Activated T-cell treated with anti-CD3 and anti-CD28 coated beads, Interleukin-2, amount 50 U/mL, for 72 hours (primary cell): ENCODE data around the gene TENT4B. TPM values are rescaled to one million over a fixed set of nuclear protein-coding genes. Genes with fewer than 3 reads are reported as not detected.
A peak's percentile ranks its signal among the peaks of the same experiment; 100 is the strongest.
"Not testable (repeated sequence)": the region's sequence is repeated elsewhere in the genome, so short reads cannot be mapped to it uniquely, and the experiment has no call there.

Experiments
- ATAC-seq, 2 donors: fragments of 150-1000 bp; cut with Tn5 transposase; replicated peaks in 1 of 2; 2 replicates each; pipeline ENCODE4 v1.10.0; 2021; ENCODE audit warnings: moderate library complexity in 2 of 2, mild to moderate bottlenecking in 1 of 2
- DNase-seq, 2 donors: peaks; one replicate each; pipeline ENCODE4 v3.0.0; 2021 to 2022; ENCODE audit warnings: mixed read lengths in 1 of 2
- H3K27ac Mint-ChIP-seq: one replicate; pipeline ENCODE4 v1.8.0; 2022; ENCODE audit warnings: mild to moderate bottlenecking, moderate library complexity, mixed read lengths
- H3K27me3 Mint-ChIP-seq: one replicate; pipeline ENCODE4 v1.8.0; 2022; ENCODE audit warnings: low read depth, mixed read lengths
- H3K36me3 Mint-ChIP-seq, 2 donors: one replicate each; pipeline ENCODE4 v1.8.0; 2022; ENCODE audit warnings: mixed read lengths in 2 of 2, mild to moderate bottlenecking in 1 of 2; ENCODE audit not compliant: insufficient read depth in 2 of 2
- H3K4me1 Mint-ChIP-seq: one replicate; pipeline ENCODE4 v1.8.0; 2022; ENCODE audit warnings: low read depth, mixed read lengths
- H3K4me3 Mint-ChIP-seq, 2 donors: one replicate each; pipeline ENCODE4 v1.8.0; 2022; ENCODE audit warnings: mild to moderate bottlenecking in 2 of 2, mixed read lengths in 2 of 2, moderate library complexity in 2 of 2
- H3K9me3 Mint-ChIP-seq, 2 donors: one replicate each; pipeline ENCODE4 v1.8.0; 2022; ENCODE audit warnings: mixed read lengths in 2 of 2
- total RNA-seq, 2 donors: library from RNA; stranded (reverse); gene quantifications; one replicate each; pipeline ENCODE4 v1.2.3, GENCODE V29; 2022

TENT4B gene
- total RNA-seq, 2 donors from 2014 or later: 27.5 to 29.0 TPM

DNA sequence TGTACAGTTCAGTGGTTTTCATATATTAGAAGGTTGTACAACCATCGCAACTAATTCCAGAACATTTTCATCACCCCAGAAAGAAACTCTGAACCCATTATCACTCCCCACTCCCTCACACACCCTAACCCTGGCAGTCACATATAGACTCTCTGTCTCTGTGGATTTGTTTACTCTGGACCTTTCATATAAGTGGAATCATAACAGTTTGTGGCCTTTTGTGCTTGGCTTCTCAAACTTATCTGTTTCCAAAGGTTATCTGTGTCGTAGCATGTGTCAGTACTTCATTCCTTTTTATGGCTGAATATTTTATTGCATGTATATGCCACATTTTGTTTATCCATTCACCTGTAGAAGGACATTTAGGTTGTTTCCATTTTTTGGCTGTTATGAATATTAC, 12.4 kb downstream of the TENT4B start:
- Mint-ChIP-seq H3K4me1 (peaks cover 82% of the 10 kb centered on the region), H3K9me3 (no peaks in the 10 kb centered on the region), H3K27ac (no peak overlapping the region), H3K4me3 (no peak overlapping the region), H3K36me3 (peaks cover 1 to 4% of the 10 kb centered on the region in 2 donors), H3K27me3 (no peaks in the 10 kb centered on the region)
- DNase-seq: no peak
- ATAC-seq: no peak

DNA sequence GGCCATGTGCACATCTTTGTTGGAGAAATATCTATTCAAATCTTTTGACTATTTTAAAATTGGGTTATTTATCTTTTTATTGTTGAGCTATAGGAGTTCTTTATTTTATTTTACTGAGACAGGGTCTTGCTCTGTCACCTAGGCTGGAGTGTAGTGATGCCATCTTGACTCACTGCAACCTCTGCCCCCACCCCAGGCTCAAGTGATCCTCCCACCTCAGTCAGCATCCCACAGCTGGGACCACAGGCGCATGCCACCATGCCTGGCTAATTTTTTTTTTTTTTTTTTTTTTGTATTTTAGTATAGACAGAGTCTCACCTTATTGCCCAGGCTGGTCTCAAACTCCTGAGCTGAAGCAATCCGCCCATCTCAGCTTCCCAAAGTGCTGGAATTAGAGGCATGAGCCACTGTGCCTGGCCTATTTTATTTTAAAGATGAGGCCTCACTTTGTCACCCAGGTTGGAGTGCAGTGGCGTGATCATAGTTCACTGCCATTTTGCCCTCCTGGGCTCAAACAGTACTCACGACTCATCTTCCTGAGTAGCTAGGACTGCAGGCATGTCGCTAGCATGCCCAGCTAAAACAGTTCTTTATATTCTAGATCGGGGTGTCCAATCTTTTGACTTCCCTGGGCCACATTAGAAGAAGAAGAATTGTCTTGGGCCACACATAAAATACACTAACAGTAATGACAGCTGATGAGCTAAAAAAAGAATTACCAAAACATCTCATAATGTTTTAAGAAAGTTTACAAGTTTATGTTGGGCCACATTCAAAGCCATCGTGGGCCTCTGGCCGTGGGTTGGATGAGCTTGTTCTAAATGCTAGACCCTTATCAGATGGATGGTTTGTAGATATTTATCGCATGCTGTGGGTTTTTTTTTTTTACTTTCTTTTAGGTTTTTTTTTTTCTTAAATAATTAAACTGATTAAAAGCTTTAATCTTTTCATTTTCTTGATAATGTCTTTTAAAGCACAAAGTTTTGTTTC, 13.7 kb downstream of the TENT4B start:
- peaks cover 1 to 4% of the 10 kb centered on the region in 2 donors for H3K36me3 Mint-ChIP-seq
- no peaks in the 10 kb centered on the region for H3K9me3 Mint-ChIP-seq
- H3K27me3 Mint-ChIP-seq: no peaks in the 10 kb centered on the region
- peaks cover 81% of the 10 kb centered on the region for H3K4me1 Mint-ChIP-seq
- peak; percentile 91 to 96 for ATAC-seq
- DNase-seq: peak; percentile 34 to 69
- H3K4me3 Mint-ChIP-seq: peak overlapping the region; percentile 74 to 77
- peak overlapping the region; percentile 97 for H3K27ac Mint-ChIP-seq

DNA sequence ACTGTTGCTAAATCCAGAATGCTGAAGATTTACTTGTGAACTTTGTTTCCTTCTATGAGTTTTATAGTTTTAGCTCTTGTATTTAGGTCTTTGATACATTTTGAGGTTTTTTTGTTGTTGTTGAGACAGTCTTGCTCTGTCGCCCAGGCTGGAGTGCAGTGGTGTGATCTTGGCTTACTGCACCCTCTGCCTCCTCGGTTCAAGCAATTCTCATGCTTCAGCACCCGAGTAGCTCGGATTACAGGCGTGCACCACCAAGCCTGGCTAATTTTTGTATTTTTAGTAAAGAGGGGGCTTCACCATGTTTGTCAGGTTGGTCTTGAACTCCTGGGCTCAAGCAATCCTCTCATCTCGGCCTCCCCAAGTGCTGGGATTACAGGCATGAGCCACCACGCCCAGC, 14.4 kb downstream of the TENT4B start:
- H3K27me3 Mint-ChIP-seq: no peaks in the 10 kb centered on the region
- H3K27ac Mint-ChIP-seq: peak overlapping the region; percentile 82
- no peaks in the 10 kb centered on the region for H3K9me3 Mint-ChIP-seq
- peaks cover 81% of the 10 kb centered on the region for H3K4me1 Mint-ChIP-seq
- H3K4me3 Mint-ChIP-seq: peak overlapping the region; percentile 63 to 71
- ATAC-seq (no peak), DNase-seq (no peak)
- H3K36me3 Mint-ChIP-seq: peaks cover 1 to 4% of the 10 kb centered on the region in 2 donors

DNA sequence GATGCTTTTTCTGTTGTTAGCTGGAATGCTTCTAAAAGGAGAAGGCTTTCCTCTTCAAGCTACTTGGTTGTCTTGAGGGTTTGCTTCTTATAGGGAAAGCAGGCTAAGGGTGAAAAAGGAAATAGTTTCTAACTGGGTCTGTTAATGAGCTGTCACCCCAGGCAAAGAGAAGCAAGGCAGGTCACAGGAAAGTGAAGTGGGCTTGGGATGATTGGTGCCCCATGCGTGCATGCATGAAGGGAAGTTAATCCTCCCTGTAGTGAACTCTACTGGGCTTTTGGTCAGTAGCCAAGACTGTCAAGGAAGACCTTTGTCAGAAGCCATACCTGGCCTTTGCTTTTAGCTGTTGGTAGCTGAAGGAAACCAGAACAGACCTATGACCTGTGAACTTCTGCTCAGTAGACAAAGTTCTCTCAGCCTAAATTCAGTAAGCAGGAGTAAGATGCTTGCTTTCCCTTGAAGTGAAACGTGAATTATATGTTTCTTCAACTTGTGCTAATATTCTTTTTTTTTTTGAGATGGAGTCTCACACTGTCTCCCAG, 16.5 kb downstream of the TENT4B start:
- Mint-ChIP-seq H3K27me3 (no peaks in the 10 kb centered on the region), H3K36me3 (peaks cover 1 to 4% of the 10 kb centered on the region in 2 donors), H3K27ac (no peak overlapping the region), H3K4me1 (peaks cover 91% of the 10 kb centered on the region), H3K9me3 (no peaks in the 10 kb centered on the region), H3K4me3 (no peak overlapping the region)
- no peak for DNase-seq
- ATAC-seq: no peak

DNA sequence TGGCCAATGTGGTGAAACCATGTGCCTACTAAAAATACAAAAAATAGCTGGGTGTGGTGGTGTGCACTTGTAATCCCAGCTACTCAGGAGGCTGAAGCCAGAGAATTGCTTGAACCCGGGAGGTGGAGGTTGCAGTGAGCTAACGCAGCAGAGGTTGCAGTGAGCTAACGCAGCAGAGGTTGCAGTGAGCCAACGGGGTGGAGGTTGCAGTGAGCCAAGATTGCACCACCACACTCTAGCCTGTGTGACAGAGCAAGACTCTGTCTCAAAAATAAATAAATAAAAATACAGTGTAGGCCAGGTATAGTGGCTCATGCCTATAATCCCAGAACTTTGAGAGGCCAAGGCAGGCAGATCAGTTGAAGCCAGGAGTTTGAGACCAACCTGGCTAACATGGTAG, 18.7 kb downstream of the TENT4B start:
- not testable (repeated sequence) for H3K27ac Mint-ChIP-seq, H3K36me3 Mint-ChIP-seq, H3K27me3 Mint-ChIP-seq, H3K9me3 Mint-ChIP-seq, DNase-seq, ATAC-seq
- peak overlapping the region; percentile 40 to 52 for H3K4me3 Mint-ChIP-seq
- peaks cover 87% of the 10 kb centered on the region for H3K4me1 Mint-ChIP-seq

DNA sequence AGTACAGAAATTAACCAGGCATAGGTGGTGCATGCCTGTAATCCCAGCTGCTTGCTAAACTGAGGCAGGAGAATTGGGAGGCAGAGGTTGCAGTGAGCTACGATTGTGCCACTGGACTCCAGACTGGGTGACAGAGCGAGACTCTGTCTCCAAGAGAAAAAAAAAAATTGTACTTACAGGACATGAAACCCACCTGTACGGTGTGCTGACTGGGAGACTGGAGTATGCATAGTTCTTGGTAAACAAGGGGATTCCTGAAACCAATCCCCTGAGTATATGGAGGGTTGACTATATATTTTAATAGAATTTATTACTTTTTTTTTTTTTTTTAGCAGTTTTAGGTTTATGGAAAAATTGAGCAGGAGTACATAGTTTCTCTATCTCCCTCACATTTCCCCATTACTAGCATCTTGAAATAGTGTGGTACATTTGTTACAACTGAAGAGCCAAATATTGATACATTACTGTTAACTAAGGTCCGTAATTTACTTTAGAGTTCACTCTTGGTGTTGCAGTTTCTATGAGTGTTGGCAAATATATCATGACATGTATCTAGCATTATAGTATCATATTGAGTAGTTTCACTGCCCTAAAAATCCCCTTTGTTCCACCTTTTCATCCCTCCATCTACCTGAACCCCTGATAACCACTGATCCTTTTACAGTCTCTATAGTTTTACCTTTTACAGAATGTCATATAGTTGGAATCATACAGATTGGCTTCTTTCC, 19.3 kb downstream of the TENT4B start:
- H3K27ac Mint-ChIP-seq: peak overlapping the region; percentile 9
- peaks cover 87% of the 10 kb centered on the region for H3K4me1 Mint-ChIP-seq
- peaks cover 0 to 4% of the 10 kb centered on the region in 2 donors for H3K36me3 Mint-ChIP-seq
- H3K9me3 Mint-ChIP-seq: no peaks in the 10 kb centered on the region
- DNase-seq (no peak), ATAC-seq (peak; percentile 69 to 79)
- no peaks in the 10 kb centered on the region for H3K27me3 Mint-ChIP-seq
- peak overlapping the region; percentile 44 to 53 for H3K4me3 Mint-ChIP-seq

DNA sequence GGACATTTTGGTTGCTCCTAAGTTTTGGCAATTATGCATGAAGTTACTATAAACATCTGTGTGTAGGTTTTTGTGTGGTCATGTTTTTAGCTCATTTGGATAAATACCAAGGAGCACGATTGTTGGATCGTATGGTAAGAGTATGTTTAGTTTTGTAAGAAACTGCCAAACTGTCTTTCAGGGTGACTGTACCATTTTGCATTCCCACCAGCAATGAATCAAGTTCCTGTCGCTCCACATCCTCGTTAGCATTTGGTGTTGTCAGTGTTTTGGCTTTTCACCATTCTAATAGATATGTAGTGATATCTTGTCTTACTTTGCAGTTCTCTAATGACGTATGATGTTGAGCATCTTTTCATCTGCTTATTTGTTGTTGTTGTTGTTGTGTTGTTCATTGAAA, 20.2 kb downstream of the TENT4B start:
- no peaks in the 10 kb centered on the region for H3K27me3 Mint-ChIP-seq
- peaks cover 87% of the 10 kb centered on the region for H3K4me1 Mint-ChIP-seq
- H3K27ac Mint-ChIP-seq: no peak overlapping the region
- DNase-seq: no peak
- H3K36me3 Mint-ChIP-seq: peaks cover 0 to 4% of the 10 kb centered on the region in 2 donors
- H3K4me3 Mint-ChIP-seq: peak overlapping the region; percentile 44 to 53
- no peaks in the 10 kb centered on the region for H3K9me3 Mint-ChIP-seq
- peak in 1 of 2 donors; percentile 40 for ATAC-seq

DNA sequence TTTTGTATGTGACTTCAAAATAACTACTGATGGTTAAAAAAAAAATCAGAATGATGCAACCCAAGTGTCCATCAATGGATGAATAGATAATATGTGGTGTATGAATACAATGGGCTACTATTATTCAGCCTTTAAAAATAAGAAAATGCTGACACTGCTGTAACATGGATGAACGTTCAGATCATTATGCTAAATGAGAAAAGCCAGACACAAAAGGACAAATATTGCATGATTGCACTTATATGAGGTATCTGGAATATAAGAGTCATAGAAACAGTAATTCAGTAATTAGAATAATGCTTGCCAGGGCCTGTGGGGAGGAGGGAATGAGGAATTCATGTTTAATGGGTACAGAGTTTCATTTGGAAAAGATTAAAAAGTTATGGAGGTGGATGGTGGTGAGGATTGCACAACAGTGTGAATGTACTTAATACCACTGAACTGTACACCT, 25.4 kb downstream of the TENT4B start:
- no peaks in the 10 kb centered on the region for H3K36me3 Mint-ChIP-seq
- no peak for DNase-seq
- H3K4me1 Mint-ChIP-seq: peaks cover 46% of the 10 kb centered on the region
- H3K9me3 Mint-ChIP-seq: no peaks in the 10 kb centered on the region
- no peaks in the 10 kb centered on the region for H3K27me3 Mint-ChIP-seq
- no peak for ATAC-seq
- peak overlapping the region; percentile 95 for H3K27ac Mint-ChIP-seq
- H3K4me3 Mint-ChIP-seq: no peak overlapping the region

DNA sequence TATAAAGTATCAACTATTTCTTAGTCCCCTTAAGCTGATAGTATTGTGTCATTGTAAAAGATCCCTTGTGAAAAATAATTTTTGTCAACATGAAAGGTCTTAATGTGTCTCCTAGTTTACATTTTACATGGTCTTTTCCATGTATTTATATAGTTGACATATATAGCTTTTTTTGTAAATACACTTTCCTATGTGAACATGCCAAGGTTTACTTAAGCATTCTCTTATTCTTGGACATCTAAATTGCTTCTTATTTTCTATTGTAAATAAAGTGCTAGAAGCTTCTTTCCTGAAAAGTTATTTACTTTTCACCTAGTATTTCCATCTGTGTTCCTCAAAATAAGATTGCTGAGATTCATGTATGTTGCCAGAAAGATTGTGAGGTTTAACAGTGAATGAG, 29.3 kb downstream of the TENT4B start:
- no peak for ATAC-seq
- no peaks in the 10 kb centered on the region for H3K36me3 Mint-ChIP-seq
- H3K27ac Mint-ChIP-seq: peak overlapping the region; percentile 24

DNA sequence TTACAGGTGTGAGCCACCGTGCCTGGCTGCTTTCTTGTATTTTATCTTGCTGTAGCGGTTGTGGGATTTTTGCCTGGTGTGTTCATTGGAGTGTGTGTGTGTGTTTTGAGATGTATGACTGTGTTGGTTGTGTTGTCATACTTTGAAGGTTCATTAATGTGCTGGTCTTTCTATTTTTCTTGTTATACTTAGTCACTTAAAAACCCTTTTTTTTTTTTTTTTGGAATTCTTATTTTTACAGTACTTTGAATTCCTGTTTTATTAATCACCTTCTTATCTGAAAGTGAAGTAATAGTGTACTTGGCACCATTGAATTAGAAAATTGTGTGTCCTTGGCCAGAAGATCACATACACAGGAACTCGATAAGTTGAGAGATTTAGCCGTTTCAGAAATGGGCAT, 30.2 kb downstream of the TENT4B start:
- Mint-ChIP-seq H3K4me3 (no peak overlapping the region), H3K9me3 (no peaks in the 10 kb centered on the region), H3K27ac (no peak overlapping the region), H3K27me3 (no peaks in the 10 kb centered on the region), H3K4me1 (peaks cover 26% of the 10 kb centered on the region), H3K36me3 (no peaks in the 10 kb centered on the region)
- ATAC-seq (no peak), DNase-seq (no peak)

More for the DNA sequence above, 29.3 kb downstream of the TENT4B start:
- no peak overlapping the region for H3K4me3 Mint-ChIP-seq
- DNase-seq: no peak
- no peaks in the 10 kb centered on the region for H3K27me3 Mint-ChIP-seq
- peaks cover 35% of the 10 kb centered on the region for H3K4me1 Mint-ChIP-seq
- H3K9me3 Mint-ChIP-seq: no peaks in the 10 kb centered on the region

DNA sequence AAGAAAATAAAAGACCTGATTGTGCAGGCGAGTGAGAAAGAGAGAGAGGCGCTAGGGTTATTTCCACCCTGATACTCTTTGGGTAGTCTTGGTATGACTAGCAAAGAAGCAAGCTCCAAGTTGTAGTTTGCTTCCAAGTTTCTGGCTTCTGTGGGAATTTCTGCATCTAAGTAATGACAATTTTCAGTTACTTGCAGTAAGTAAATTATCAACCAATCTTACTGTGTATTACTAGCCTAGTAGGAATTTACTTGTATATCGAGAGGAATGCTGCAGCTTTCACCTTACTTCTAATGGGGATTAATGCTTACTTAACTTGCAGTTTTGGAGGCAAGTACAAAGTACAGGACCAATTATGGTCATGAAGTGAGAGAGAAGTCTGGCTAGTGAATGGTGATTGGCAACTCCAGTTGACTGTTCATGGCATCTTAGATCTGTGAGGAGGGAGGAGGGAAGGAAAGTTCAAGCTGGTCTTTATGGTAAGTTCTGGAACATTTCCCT, 31.9 kb downstream of the TENT4B start:
- Mint-ChIP-seq H3K27ac (no peak overlapping the region), H3K36me3 (no peaks in the 10 kb centered on the region), H3K9me3 (no peaks in the 10 kb centered on the region), H3K27me3 (no peaks in the 10 kb centered on the region), H3K4me3 (no peak overlapping the region), H3K4me1 (peaks cover 20% of the 10 kb centered on the region)
- ATAC-seq (no peak), DNase-seq (no peak)

DNA sequence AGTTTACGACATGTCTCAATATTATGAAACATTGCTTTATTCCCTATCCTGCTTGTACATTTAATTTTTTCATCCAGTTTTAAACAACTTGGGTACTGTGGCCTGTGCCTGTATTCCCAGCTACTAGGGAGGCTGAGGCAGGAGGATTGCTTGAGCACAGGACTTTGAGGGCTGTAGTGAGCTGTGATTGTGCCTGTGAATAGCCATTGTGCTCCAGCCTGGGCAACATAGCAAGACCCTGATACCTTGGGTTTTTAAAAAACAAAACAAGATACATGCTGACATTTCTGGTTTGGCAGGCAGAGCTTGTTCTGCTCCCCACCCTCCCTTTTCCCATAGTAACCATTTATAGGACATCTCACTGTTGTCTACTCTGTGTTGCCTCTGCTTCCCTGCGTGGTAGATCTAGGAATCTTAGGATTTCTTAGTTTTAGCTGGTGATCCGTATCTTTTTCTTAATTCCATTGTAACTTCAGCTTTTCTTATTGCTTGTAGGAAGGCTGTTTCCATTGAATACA, 35.6 kb downstream of the TENT4B start:
- Mint-ChIP-seq H3K27me3 (no peaks in the 10 kb centered on the region), H3K4me3 (no peak overlapping the region), H3K27ac (no peak overlapping the region), H3K36me3 (no peaks in the 10 kb centered on the region), H3K4me1 (peaks cover 31% of the 10 kb centered on the region), H3K9me3 (no peaks in the 10 kb centered on the region)
- DNase-seq (no peak), ATAC-seq (no peak)
